Esophagus squamous epithelium (tissue), 4 donors: Measurements from ENCODE around the gene ITGB2.

Experiments
- CTCF ChIP-seq, 6 experiments: fragments of 450-650 bp in 4 of 6; fragments of 200-600 bp in 2 of 6; sonication (generic) in 2 of 6; IDR thresholded peaks; one replicate each; pipeline ENCODE4 v1.5.1; 2016 to 2019; ENCODE audit warnings: antibody characterized with exemption in 6 of 6, mild to moderate bottlenecking in 4 of 6, moderate library complexity in 4 of 6
- POLR2A ChIP-seq, 4 donors: fragments of 450-650 bp; IDR thresholded peaks; one replicate each; pipeline ENCODE4 v1.6.1; 2017; ENCODE audit warnings: antibody characterized with exemption in 4 of 4, mild to moderate bottlenecking in 4 of 4, moderate library complexity in 3 of 4

- TF ChIP-seq CTCF (IDR thresholded peaks at IDR 0.05) (no peak), POLR2A (IDR thresholded peaks at IDR 0.05) (no peak)
Measured at GRCh38 chr21:44947111-44947929, 26.6 kb upstream of the ITGB2 start.
